Stimulated activated naive B cell treated with anti-CD40 and anti-IgM and Interleukin-4, amounts not matched to agents 10 μg/mL and 1 μg/mL and 100 μg/mL, for 72 hours (primary cell): Measurements from ENCODE around the gene BASP1.

Source experiments
- ATAC-seq, 2 donors: fragments of 150-1000 bp; cut with Tn5 transposase; replicated peaks; 2 replicates each; pipeline ENCODE4 v1.10.0; 2021; ENCODE audit warnings: moderate library complexity in 1 of 2
- DNase-seq: peaks from one replicate; pipeline ENCODE4 v3.0.0; 2021
- H3K27ac Mint-ChIP-seq: one replicate; pipeline ENCODE4 v1.8.0; 2022; ENCODE audit warnings: mild to moderate bottlenecking, mixed read lengths
- H3K27me3 Mint-ChIP-seq, 2 donors: one replicate each; pipeline ENCODE4 v1.8.0; 2022; ENCODE audit warnings: mixed read lengths in 2 of 2
- H3K36me3 Mint-ChIP-seq, 2 donors: one replicate each; pipeline ENCODE4 v1.8.0; 2022; ENCODE audit warnings: mixed read lengths in 2 of 2, mild to moderate bottlenecking in 1 of 2
- H3K4me1 Mint-ChIP-seq, 2 donors: one replicate each; pipeline ENCODE4 v1.8.0; 2022; ENCODE audit warnings: mixed read lengths in 2 of 2, mild to moderate bottlenecking in 1 of 2
- H3K4me3 Mint-ChIP-seq, 2 donors: one replicate each; pipeline ENCODE4 v1.8.0; 2022; ENCODE audit warnings: mild to moderate bottlenecking in 2 of 2, mixed read lengths in 2 of 2, moderate library complexity in 1 of 2
- H3K9me3 Mint-ChIP-seq, 2 donors: one replicate each; pipeline ENCODE4 v1.8.0; 2022; ENCODE audit warnings: mixed read lengths in 2 of 2, mild to moderate bottlenecking in 1 of 2

BASP1 gene

GRCh38 chr5:17259630-17260257, 42.3 kb downstream of the BASP1 start:
- peak overlapping the region; percentile 69 for H3K27ac Mint-ChIP-seq
- H3K9me3 Mint-ChIP-seq, result peaks cover 19 to 20% of the 10 kb centered on the region in 2 donors
- peaks cover 59 to 77% of the 10 kb centered on the region in 2 donors for H3K36me3 Mint-ChIP-seq
- ATAC-seq (no peak), DNase-seq (no peak)
- H3K27me3 Mint-ChIP-seq, result no peaks in the 10 kb centered on the region
- peaks cover 50 to 78% of the 10 kb centered on the region in 2 donors for H3K4me1 Mint-ChIP-seq
- H3K4me3 Mint-ChIP-seq, result no peak overlapping the region

- no peak for ATAC-seq
- peaks cover 19 to 20% of the 10 kb centered on the region in 2 donors for H3K9me3 Mint-ChIP-seq
- H3K4me1 Mint-ChIP-seq, result peaks cover 43 to 70% of the 10 kb centered on the region in 2 donors
These were observed 43.1 kb downstream of the BASP1 start for GRCh38 chr5:17260549-17260948.

GRCh38 chr5:17261075-17261474, 43.6 kb downstream of the BASP1 start:
- no peaks in the 10 kb centered on the region for H3K27me3 Mint-ChIP-seq
- H3K9me3 Mint-ChIP-seq, result peaks cover 19 to 20% of the 10 kb centered on the region in 2 donors
- no peak overlapping the region for H3K4me3 Mint-ChIP-seq
- ATAC-seq (no peak), DNase-seq (no peak)
- peaks cover 38 to 65% of the 10 kb centered on the region in 2 donors for H3K4me1 Mint-ChIP-seq
- H3K27ac Mint-ChIP-seq, result no peak overlapping the region
- peaks cover 56 to 78% of the 10 kb centered on the region in 2 donors for H3K36me3 Mint-ChIP-seq

More at GRCh38 chr5:17260549-17260948, 43.1 kb downstream of the BASP1 start:
- peaks cover 58 to 80% of the 10 kb centered on the region in 2 donors for H3K36me3 Mint-ChIP-seq
- no peaks in the 10 kb centered on the region for H3K27me3 Mint-ChIP-seq
- no peak for DNase-seq
- H3K27ac Mint-ChIP-seq, result no peak overlapping the region
- no peak overlapping the region for H3K4me3 Mint-ChIP-seq

GRCh38 chr5:17265041-17265440, 47.6 kb downstream of the BASP1 start:
- ATAC-seq (no peak), DNase-seq (no peak)
- peaks cover 44 to 78% of the 10 kb centered on the region in 2 donors for H3K36me3 Mint-ChIP-seq
- peaks cover 32 to 51% of the 10 kb centered on the region in 2 donors for H3K4me1 Mint-ChIP-seq
- H3K9me3 Mint-ChIP-seq, result peaks cover 10 to 12% of the 10 kb centered on the region in 2 donors
- no peak overlapping the region for H3K4me3 Mint-ChIP-seq
- H3K27ac Mint-ChIP-seq, result no peak overlapping the region
- H3K27me3 Mint-ChIP-seq, result no peaks in the 10 kb centered on the region

GRCh38 chr5:17267106-17267505, 49.7 kb downstream of the BASP1 start:
- peaks cover 35 to 73% of the 10 kb centered on the region in 2 donors for H3K36me3 Mint-ChIP-seq
- H3K4me3 Mint-ChIP-seq, result no peak overlapping the region

GRCh38 chr5:17269201-17269600, 51.8 kb downstream of the BASP1 start:
- peaks cover 19 to 58% of the 10 kb centered on the region in 2 donors for H3K36me3 Mint-ChIP-seq
- H3K27me3 Mint-ChIP-seq, result no peaks in the 10 kb centered on the region
- H3K4me3 Mint-ChIP-seq, result peak overlapping the region in 1 of 2 donors; percentile 62
- no peak for DNase-seq
- peak overlapping the region; percentile 81 for H3K27ac Mint-ChIP-seq
- no peaks in the 10 kb centered on the region for H3K9me3 Mint-ChIP-seq
- ATAC-seq, result peak; percentile 73 to 75
- H3K4me1 Mint-ChIP-seq, result peaks cover 31 to 61% of the 10 kb centered on the region in 2 donors

More at GRCh38 chr5:17267106-17267505, 49.7 kb downstream of the BASP1 start:
- peaks cover 30 to 59% of the 10 kb centered on the region in 2 donors for H3K4me1 Mint-ChIP-seq
- ATAC-seq, result peak; percentile 29 to 71
- H3K27ac Mint-ChIP-seq, result peak overlapping the region; percentile 69
- H3K9me3 Mint-ChIP-seq, result peaks cover 3 to 5% of the 10 kb centered on the region in 2 donors
- no peak for DNase-seq
- H3K27me3 Mint-ChIP-seq, result no peaks in the 10 kb centered on the region

- no peak overlapping the region for H3K4me3 Mint-ChIP-seq
- no peak for DNase-seq
- ATAC-seq, result no peak
- peaks cover 4 to 6% of the 10 kb centered on the region in 2 donors for H3K9me3 Mint-ChIP-seq
- peak overlapping the region; percentile 47 for H3K27ac Mint-ChIP-seq
- peaks cover 30 to 57% of the 10 kb centered on the region in 2 donors for H3K36me3 Mint-ChIP-seq
- H3K27me3 Mint-ChIP-seq, result no peaks in the 10 kb centered on the region
- peaks cover 39 to 70% of the 10 kb centered on the region in 2 donors for H3K4me1 Mint-ChIP-seq
These were observed 54.7 kb downstream of the BASP1 start for GRCh38 chr5:17272111-17272510.

GRCh38 chr5:17275289-17276158, 58.1 kb downstream of the BASP1 start:
- Mint-ChIP-seq H3K4me1 (peaks cover 39 to 83% of the 10 kb centered on the region in 2 donors), H3K27me3 (no peaks in the 10 kb centered on the region), H3K36me3 (peaks cover 38 to 59% of the 10 kb centered on the region in 2 donors), H3K4me3 (peak overlapping the region; percentile 2 to 25), H3K9me3 (peaks cover 4 to 6% of the 10 kb centered on the region in 2 donors), H3K27ac (peak overlapping the region; percentile 86)
- DNase-seq, result no peak
- ATAC-seq, result no peak

GRCh38 chr5:17276445-17276844, 59.0 kb downstream of the BASP1 start:
- H3K27me3 Mint-ChIP-seq, result no peaks in the 10 kb centered on the region
- H3K36me3 Mint-ChIP-seq, result peaks cover 32 to 54% of the 10 kb centered on the region in 2 donors
- peaks cover 4 to 6% of the 10 kb centered on the region in 2 donors for H3K9me3 Mint-ChIP-seq
- DNase-seq (no peak), ATAC-seq (peak; percentile 61 to 69)
- peak overlapping the region; percentile 38 to 64 for H3K4me3 Mint-ChIP-seq
- H3K4me1 Mint-ChIP-seq, result peaks cover 36 to 77% of the 10 kb centered on the region in 2 donors
- H3K27ac Mint-ChIP-seq, result peak overlapping the region; percentile 91

GRCh38 chr5:17277907-17278306, 60.5 kb downstream of the BASP1 start:
- Mint-ChIP-seq H3K9me3 (peaks cover 4 to 8% of the 10 kb centered on the region in 2 donors), H3K27me3 (no peaks in the 10 kb centered on the region), H3K27ac (peak overlapping the region; percentile 91), H3K36me3 (peaks cover 32 to 50% of the 10 kb centered on the region in 2 donors), H3K4me1 (peaks cover 34 to 73% of the 10 kb centered on the region in 2 donors), H3K4me3 (peak overlapping the region in 1 of 2 donors; percentile 46)
- peak; percentile 74 to 80 for ATAC-seq
- peak; percentile 66 for DNase-seq

- H3K36me3 Mint-ChIP-seq, result peaks cover 32 to 50% of the 10 kb centered on the region in 2 donors
- H3K27me3 Mint-ChIP-seq, result no peaks in the 10 kb centered on the region
- peak overlapping the region; percentile 27 for H3K27ac Mint-ChIP-seq
- ATAC-seq (no peak), DNase-seq (no peak)
- no peak overlapping the region for H3K4me3 Mint-ChIP-seq
- peaks cover 4 to 9% of the 10 kb centered on the region in 2 donors for H3K9me3 Mint-ChIP-seq
- H3K4me1 Mint-ChIP-seq, result peaks cover 33 to 73% of the 10 kb centered on the region in 2 donors
These were observed 61.5 kb downstream of the BASP1 start for GRCh38 chr5:17278931-17279330.

- Mint-ChIP-seq H3K27me3 (no peaks in the 10 kb centered on the region), H3K36me3 (peaks cover 30 to 45% of the 10 kb centered on the region in 2 donors), H3K27ac (peak overlapping the region; percentile 59), H3K9me3 (peaks cover 4 to 9% of the 10 kb centered on the region in 2 donors), H3K4me1 (peaks cover 37 to 73% of the 10 kb centered on the region in 2 donors), H3K4me3 (no peak overlapping the region)
- ATAC-seq (no peak), DNase-seq (no peak)
These were observed 62.1 kb downstream of the BASP1 start for GRCh38 chr5:17279487-17279886.

- DNase-seq, result peak; percentile 78
- H3K9me3 Mint-ChIP-seq, result peaks cover 0 to 6% of the 10 kb centered on the region in 2 donors
- H3K4me3 Mint-ChIP-seq, result peak overlapping the region; percentile 40 to 83
- no peaks in the 10 kb centered on the region for H3K27me3 Mint-ChIP-seq
- peak; percentile 94 to 95 for ATAC-seq
- peaks cover 10 to 19% of the 10 kb centered on the region in 2 donors for H3K36me3 Mint-ChIP-seq
- peaks cover 27 to 70% of the 10 kb centered on the region in 2 donors for H3K4me1 Mint-ChIP-seq
- peak overlapping the region; percentile 91 for H3K27ac Mint-ChIP-seq
These were observed 65.1 kb downstream of the BASP1 start for GRCh38 chr5:17282283-17283120.

GRCh38 chr5:17283121-17283415, 65.6 kb downstream of the BASP1 start:
- Mint-ChIP-seq H3K27ac (peak overlapping the region; percentile 91), H3K9me3 (peaks cover 4 to 10% of the 10 kb centered on the region in 2 donors), H3K36me3 (peaks cover 10 to 19% of the 10 kb centered on the region in 2 donors), H3K27me3 (no peaks in the 10 kb centered on the region), H3K4me1 (peaks cover 25 to 68% of the 10 kb centered on the region in 2 donors), H3K4me3 (peak overlapping the region; percentile 40 to 83)
- DNase-seq (no peak), ATAC-seq (no peak)
